ENCODE data around the gene RPL23. TPM values are rescaled to one million over a fixed set of nuclear protein-coding genes. Genes with fewer than 3 reads are reported as not detected.
A peak's percentile ranks its signal among the peaks of the same experiment; 100 is the strongest.

RPL23 gene
- total and polyA plus RNA-seq, 3 donors from 2014 or later, result 406 to 912 (median 746) TPM

- TF ChIP-seq CTCF (IDR thresholded peaks at IDR 0.05), result no peak
- TF ChIP-seq POLR2A (IDR thresholded peaks at IDR 0.05), result no peak
- 90 to 96% methylated on average over 7 of the region's 7 CpGs for WGBS, 2 donors
- H3K4me1 ChIP-seq, result no peaks in the 10 kb centered on the region
- H3K36me3 ChIP-seq (ENCODE audit: low read depth, missing control alignments), result no peaks in the 10 kb centered on the region
- DNase-seq, result no peak
- H3K27me3 ChIP-seq, result no peaks in the 10 kb centered on the region
- no peak overlapping the region for H3K27ac ChIP-seq
- no peaks in the 10 kb centered on the region for H3K9me3 ChIP-seq
- no peak overlapping the region for H3K4me3 ChIP-seq
- intact Hi-C loops (cut with DNase I; ENCODE audit: low total_unique reads), result no loop called here
These were observed 43.7 kb downstream of the RPL23 start for GRCh38 chr17:38809828-38810227.

GRCh38 chr17:38800237-38800760, 53.2 kb downstream of the RPL23 start:
- Histone ChIP-seq H3K4me3 (peak overlapping the region; percentile 78 to 92), H3K27me3 (no peaks in the 10 kb centered on the region), H3K36me3 (ENCODE audit: low read depth, missing control alignments) (no peaks in the 10 kb centered on the region), H3K9me3 (no peaks in the 10 kb centered on the region), H3K27ac (peak overlapping the region in 1 of 2 donors; percentile 100), H3K4me1 (peaks cover 21% of the 10 kb centered on the region)
- WGBS, 2 donors, result 10 to 14% methylated on average over 14 of the region's 14 CpGs
- no peak for DNase-seq
- TF ChIP-seq CTCF (IDR thresholded peaks at IDR 0.05) (no peak), POLR2A (IDR thresholded peaks at IDR 0.05) (no peak)
- intact Hi-C loops (cut with DNase I; ENCODE audit: low total_unique reads), result no loop called here

GRCh38 chr17:38799501-38800236, 53.9 kb downstream of the RPL23 start, which contains the start of gene PIP4K2B:
Gene PIP4K2B (minus strand): TSS chr17:38799556. CDS start chr17:38799424, 132 bp downstream.
- peak; percentile 98 for DNase-seq
- Histone ChIP-seq H3K4me1 (peaks cover 21% of the 10 kb centered on the region), H3K4me3 (peak within 1 kb of the TSS; percentile 78 to 92), H3K36me3 (ENCODE audit: low read depth, missing control alignments) (no peaks in the 10 kb centered on the region), H3K9me3 (no peaks in the 10 kb centered on the region), H3K27me3 (no peaks in the 10 kb centered on the region), H3K27ac (peak within 1 kb of the TSS; percentile 99 to 100)
- intact Hi-C loops (cut with DNase I; ENCODE audit: low total_unique reads), result no loop called here
- 0 to 2% methylated on average over 9 to 34 of the region's 76 CpGs for WGBS, 2 donors
- TF ChIP-seq CTCF (IDR thresholded peaks at IDR 0.05), result peak in 1 of 3 experiments; percentile 25
- no peak for TF ChIP-seq POLR2A (IDR thresholded peaks at IDR 0.05)

- intact Hi-C loops (cut with DNase I; ENCODE audit: low total_unique reads), result no loop called here
- DNase-seq, result peak; percentile 53
- Histone ChIP-seq H3K27ac (peak overlapping the region; percentile 99 to 100), H3K4me3 (peak overlapping the region; percentile 78 to 92), H3K9me3 (no peaks in the 10 kb centered on the region), H3K4me1 (peaks cover 21% of the 10 kb centered on the region), H3K36me3 (ENCODE audit: low read depth, missing control alignments) (no peaks in the 10 kb centered on the region), H3K27me3 (no peaks in the 10 kb centered on the region)
- TF ChIP-seq POLR2A (IDR thresholded peaks at IDR 0.05), result no peak
- no peak for TF ChIP-seq CTCF (IDR thresholded peaks at IDR 0.05)
- WGBS, 2 donors, result 0 to 2% methylated on average over 9 to 52 of the region's 53 CpGs
These were observed 54.7 kb downstream of the RPL23 start for GRCh38 chr17:38798614-38799500.

Small RNA genes within 50 kb of the gene (microRNA-seq; reads per million reads assigned to microRNA genes)
- gene MIR4727 (ENCODE audit: borderline number of aligned reads in 2 of 2, borderline replicate concordance in 1 of 2), result 0 reads per million in 2 donors

Small RNA genes within 50 kb of the gene (small RNA-seq; reads per million reads assigned to genes)
- gene MIR4727 (0 reads per million in 2 donors), gene SNORA21 (0 reads per million in 2 donors), gene SNORA21B (0 reads per million in 2 donors)

Other genes with a start within 250 kb of the RPL23 start
- 1 to 10 TPM; 6.2 to 8.9 TPM for gene SRCIN1, start 247.8 kb downstream of the RPL23 start, total RNA-seq
- 3.2 TPM for gene SRCIN1, start 247.8 kb downstream of the RPL23 start, polyA plus RNA-seq (ENCODE audit: insufficient read depth, low read depth, low replicate concordance)
- 10 to 100 TPM; 16.8 to 19.4 TPM for gene EPOP, start 178.8 kb downstream of the RPL23 start, total RNA-seq
- 18.6 TPM for gene EPOP, start 178.8 kb downstream of the RPL23 start, polyA plus RNA-seq (ENCODE audit: insufficient read depth, low read depth, low replicate concordance)
- gene MLLT6, start 148.4 kb downstream of the RPL23 start, total RNA-seq, result 100 to 1,000 TPM; 157 to 176 TPM
- gene MLLT6, start 148.4 kb downstream of the RPL23 start, polyA plus RNA-seq (ENCODE audit: insufficient read depth, low read depth, low replicate concordance), result 86.9 TPM
- 10 to 100 TPM; 13.9 to 14.3 TPM for gene CISD3, start 123.4 kb downstream of the RPL23 start, total RNA-seq
- gene CISD3, start 123.4 kb downstream of the RPL23 start, polyA plus RNA-seq (ENCODE audit: insufficient read depth, low read depth, low replicate concordance), result 25.7 TPM
- gene PCGF2, start 105.4 kb downstream of the RPL23 start, total RNA-seq, result 10 to 100 TPM in 1 of 2 donors, 1 to 10 TPM in 1; 8.1 to 20.9 TPM
- 21.2 TPM for gene PCGF2, start 105.4 kb downstream of the RPL23 start, polyA plus RNA-seq (ENCODE audit: insufficient read depth, low read depth, low replicate concordance)
- gene PSMB3, start 101.0 kb downstream of the RPL23 start, total RNA-seq, result 100 to 1,000 TPM; 111 to 113 TPM
- 144 TPM for gene PSMB3, start 101.0 kb downstream of the RPL23 start, polyA plus RNA-seq (ENCODE audit: insufficient read depth, low read depth, low replicate concordance)
- 10 to 100 TPM; 47.2 to 56.7 TPM for gene PIP4K2B, start 54.2 kb downstream of the RPL23 start, total RNA-seq
- gene PIP4K2B, start 54.2 kb downstream of the RPL23 start, polyA plus RNA-seq (ENCODE audit: insufficient read depth, low read depth, low replicate concordance), result 34.8 TPM
- gene CWC25, start 28.4 kb downstream of the RPL23 start, total RNA-seq, result 10 to 100 TPM; 23.9 to 67.1 TPM
- 41.9 TPM for gene CWC25, start 28.4 kb downstream of the RPL23 start, polyA plus RNA-seq (ENCODE audit: insufficient read depth, low read depth, low replicate concordance)
- 10 to 100 TPM; 60.3 to 83.2 TPM for gene LASP1, start 16.3 kb upstream of the RPL23 start, total RNA-seq
- gene LASP1, start 16.3 kb upstream of the RPL23 start, polyA plus RNA-seq (ENCODE audit: insufficient read depth, low read depth, low replicate concordance), result 58.2 TPM
- gene FBXO47, start 113.7 kb upstream of the RPL23 start, total RNA-seq, result 10 to 100 TPM in 1 of 2 donors, 1 to 10 TPM in 1; 6.3 to 11.6 TPM
- 5.8 TPM for gene FBXO47, start 113.7 kb upstream of the RPL23 start, polyA plus RNA-seq (ENCODE audit: insufficient read depth, low read depth, low replicate concordance)